BJ (cell line): Measurements from ENCODE around the gene SYNGAP1. TPM values are rescaled to one million over a fixed set of nuclear protein-coding genes. Genes with fewer than 3 reads are reported as not detected.
"Not testable (repeated sequence)": the region's sequence is repeated elsewhere in the genome, so short reads cannot be mapped to it uniquely, and the experiment has no call there.

Experiments
- CTCF ChIA-PET: fragments of 350-600 bp; formaldehyde crosslinking; extraction: SDS; loops from one replicate; lab custom pipeline; 2021; ENCODE audit warnings: antibody characterized with exemption, inconsistent platforms; lab: Yijun Ruan, JAX
- POLR2A ChIA-PET: fragments of 300-600 bp; sonication (Branson Sonifier 250); formaldehyde crosslinking; extraction: SDS; loops from one replicate; lab custom pipeline; 2021; ENCODE audit warnings: antibody characterized with exemption; lab: Charles Lee
- DNase-seq: peaks from one replicate; pipeline ENCODE4 v3.0.0-alpha.2; 2011; ENCODE audit warnings: low read depth
- H3K27me3 ChIP-seq: 2 replicates; pipeline ENCODE4 v1.6.0; 2011; ENCODE audit warnings: low read length; ENCODE audit not compliant: control insufficient read depth, insufficient read depth
- H3K36me3 ChIP-seq: 2 replicates; pipeline ENCODE4 v1.5.1; 2011; ENCODE audit warnings: low read length; ENCODE audit not compliant: control insufficient read depth, insufficient read depth
- H3K4me3 ChIP-seq: 2 replicates; pipeline ENCODE4 v1.5.1; 2011; ENCODE audit warnings: low read depth, mild to moderate bottlenecking, control low read depth, low read length
- CTCF ChIP-seq: IDR thresholded peaks from 2 replicates; pipeline ENCODE4 v1.5.1; 2011; ENCODE audit warnings: low read depth, mild to moderate bottlenecking, control low read depth, inconsistent platforms, low read length, moderate library complexity; ENCODE audit not compliant: insufficient read depth
- polyA plus RNA-seq: library from polyadenylated mRNA; depleted of rRNA; stranded (reverse); fragments of >200 nt; gene quantifications from 2 replicates; pipeline ENCODE4 v1.2.3, GENCODE V29; 2011

SYNGAP1 gene
- polyA plus RNA-seq, 1 experiment, result 5.7 TPM

GRCh38 chr6:33392979-33393378, 26.9 kb upstream of the SYNGAP1 start:
- DNase-seq, result no peak
- TF ChIP-seq CTCF, result no peak
- Histone ChIP-seq H3K36me3 (no peaks in the 10 kb centered on the region; the same call in 1 of the 2 replicates), H3K27me3 (no peaks in the 10 kb centered on the region), H3K4me3 (peak overlapping the region; percentile 87)
- ChIA-PET POLR2A (no interaction called here), CTCF (interaction anchor here (0.6 to 1.9 kb wide), 2 partner anchors 24 to 33 kb away, joined by 3 to 5 read pairs; no protein-coding TSS in a partner anchor)

GRCh38 chr6:33397541-33397940, 22.3 kb upstream of the SYNGAP1 start:
- H3K4me3 ChIP-seq, result no peak overlapping the region
- DNase-seq, result no peak
- no peaks in the 10 kb centered on the region for H3K27me3 ChIP-seq
- ChIA-PET CTCF (interaction anchor here (0.9 to 1.1 kb wide), 2 partner anchors 13 kb away, joined by 3 to 4 read pairs; no protein-coding TSS in a partner anchor), POLR2A (no interaction called here)
- peaks cover 1% of the 10 kb centered on the region for H3K36me3 ChIP-seq
- TF ChIP-seq CTCF, result no peak

GRCh38 chr6:33398601-33399000, 21.3 kb upstream of the SYNGAP1 start:
- DNase-seq, H3K4me3 ChIP-seq, H3K36me3 ChIP-seq, H3K27me3 ChIP-seq, POLR2A ChIA-PET: not testable (repeated sequence)
- CTCF ChIA-PET, result interaction anchor here (0.6 to 1.1 kb wide), 3 partner anchors 14 to 373 kb away, joined by 3 to 4 read pairs (median 3); no protein-coding TSS in a partner anchor

- H3K36me3 ChIP-seq, DNase-seq, H3K4me3 ChIP-seq, POLR2A ChIA-PET, CTCF ChIA-PET, H3K27me3 ChIP-seq: not testable (repeated sequence)
Observed at GRCh38 chr6:33399881-33400280, 20.0 kb upstream of the SYNGAP1 start.

- ChIA-PET CTCF (interaction anchor here (0.5 to 1.4 kb wide), 2 partner anchors 14 to 220 kb away, joined by 3 to 4 read pairs; no protein-coding TSS in a partner anchor), POLR2A (no interaction called here)
- Histone ChIP-seq H3K36me3 (no peaks in the 10 kb centered on the region), H3K4me3 (no peak overlapping the region), H3K27me3 (no peaks in the 10 kb centered on the region)
- DNase-seq, result no peak
- TF ChIP-seq CTCF, result no peak
Observed at GRCh38 chr6:33404884-33405283, 15.0 kb upstream of the SYNGAP1 start.

GRCh38 chr6:33405386-33405940, 14.4 kb upstream of the SYNGAP1 start:
- ChIA-PET POLR2A (no interaction called here), CTCF (interaction anchor here (0.5 to 1.4 kb wide), 4 partner anchors 15 to 221 kb away, joined by 3 to 4 read pairs (median 4); no protein-coding TSS in a partner anchor)
- Histone ChIP-seq H3K27me3 (no peaks in the 10 kb centered on the region), H3K36me3 (no peaks in the 10 kb centered on the region), H3K4me3 (no peak overlapping the region)
- no peak for DNase-seq
- no peak for TF ChIP-seq CTCF
